Fibroblast of skin of left quadriceps (primary cell): ENCODE measurements around the gene TBL1XR1.
A peak's percentile ranks its signal among the peaks of the same experiment; 100 is the strongest.

Experiments used
- DNase-seq, 2 experiments: peaks; one replicate each; pipeline ENCODE4 v3.0.0-alpha.2; 2013; ENCODE audit warnings: low read depth in 2 of 2

Gene TBL1XR1

GRCh38 chr3:177108648-177109047 is 88.6 kb downstream of the TBL1XR1 start:
- DNase-seq: no peak

GRCh38 chr3:177107461-177108239 is 89.6 kb downstream of the TBL1XR1 start:
- no peak for DNase-seq

- DNase-seq: no peak
Measured at GRCh38 chr3:177106594-177106993, 90.7 kb downstream of the TBL1XR1 start.

GRCh38 chr3:177106184-177106583 is 91.1 kb downstream of the TBL1XR1 start:
- no peak for DNase-seq

- no peak for DNase-seq
Measured at GRCh38 chr3:177105623-177106022, 91.7 kb downstream of the TBL1XR1 start.

GRCh38 chr3:177104299-177104992 is 92.8 kb downstream of the TBL1XR1 start:
- DNase-seq: no peak

- no peak for DNase-seq
Measured at GRCh38 chr3:177102553-177102952, 94.7 kb downstream of the TBL1XR1 start.

- no peak for DNase-seq
Measured at GRCh38 chr3:177098551-177098950, 98.7 kb downstream of the TBL1XR1 start.

- no peak for DNase-seq
Measured at GRCh38 chr3:177096615-177097014, 100.7 kb downstream of the TBL1XR1 start.

GRCh38 chr3:177093966-177094365 is 103.3 kb downstream of the TBL1XR1 start:
- no peak for DNase-seq

- no peak for DNase-seq
Measured at GRCh38 chr3:177089901-177090300, 107.4 kb downstream of the TBL1XR1 start.

- no peak for DNase-seq
Measured at GRCh38 chr3:177089110-177089509, 108.2 kb downstream of the TBL1XR1 start.

- no peak for DNase-seq
Measured at GRCh38 chr3:177085794-177086193, 111.5 kb downstream of the TBL1XR1 start.

- DNase-seq: no peak
Measured at GRCh38 chr3:177084616-177085015, 112.7 kb downstream of the TBL1XR1 start.

GRCh38 chr3:177080122-177080521 is 117.2 kb downstream of the TBL1XR1 start:
- DNase-seq: no peak

- DNase-seq: no peak
Measured at GRCh38 chr3:177079684-177080083, 117.6 kb downstream of the TBL1XR1 start.

- no peak for DNase-seq
Measured at GRCh38 chr3:177071496-177072156, 125.7 kb downstream of the TBL1XR1 start.

- peak; percentile 51 to 52 for DNase-seq
Measured at GRCh38 chr3:177069514-177070329, 127.6 kb downstream of the TBL1XR1 start.

GRCh38 chr3:177068967-177069366 is 128.3 kb downstream of the TBL1XR1 start:
- no peak for DNase-seq

GRCh38 chr3:177066068-177066467 is 131.2 kb downstream of the TBL1XR1 start:
- DNase-seq: no peak

- DNase-seq: no peak
Measured at GRCh38 chr3:177065285-177066033, 131.8 kb downstream of the TBL1XR1 start.
